Activated B cell treated with CpG ODN at 0.5 μM for 24 hours (primary cell): ENCODE results near the gene COA5. TPM values are rescaled to one million over a fixed set of nuclear protein-coding genes. Genes with fewer than 3 reads are reported as not detected.

Experiments used
- ATAC-seq: fragments of 200-7000 bp; cut with Tn5 transposase; one replicate; pipeline ENCODE4 v1.10.0; 2021; ENCODE audit warnings: low read depth, mild to moderate bottlenecking, moderate library complexity
- CTCF ChIA-PET: fragments of 350-600 bp; sonication (Branson Sonifier 250); formaldehyde crosslinking; loops from one replicate; lab custom pipeline; 2021; ENCODE audit warnings: antibody characterized with exemption; lab: Charles Lee
- POLR2A ChIA-PET: fragments of 350-600 bp; sonication (Branson Sonifier 250); formaldehyde crosslinking; loops from one replicate; lab custom pipeline; 2021; ENCODE audit warnings: antibody characterized with exemption; lab: Charles Lee
- DNase-seq: peaks from one replicate; pipeline ENCODE4 v3.0.0; 2022
- H3K27ac Mint-ChIP-seq: one replicate; pipeline ENCODE4 v1.8.0; 2020; ENCODE audit warnings: mixed read lengths
- H3K27me3 Mint-ChIP-seq: one replicate; pipeline ENCODE4 v1.8.0; 2021; ENCODE audit warnings: mixed read lengths
- H3K36me3 Mint-ChIP-seq: one replicate; pipeline ENCODE4 v1.8.0; 2021; ENCODE audit warnings: low read depth, mixed read lengths
- H3K4me1 Mint-ChIP-seq: one replicate; pipeline ENCODE4 v1.8.0; 2021; ENCODE audit warnings: mixed read lengths
- H3K4me3 Mint-ChIP-seq: one replicate; pipeline ENCODE4 v1.8.0; 2020; ENCODE audit warnings: mild to moderate bottlenecking, mixed read lengths
- H3K9me3 Mint-ChIP-seq: one replicate; pipeline ENCODE4 v1.8.0; 2020; ENCODE audit warnings: mixed read lengths
- intact Hi-C: fragments of 100-400 bp; cut with micrococcal nuclease; formaldehyde crosslinking; loops from one replicate; pipeline ENCODE4 v1.15.1; 2024
- total RNA-seq: library from RNA; stranded (reverse); gene quantifications from 2 replicates; pipeline ENCODE4 v1.2.3, GENCODE V29; 2022
- TF ChIP-seq, protein P1 (sequence below): fragments of 200-600 bp; IDR thresholded peaks from one replicate; pipeline ENCODE4 v1.8.0; 2022; ENCODE audit warnings: antibody characterized with exemption, mild to moderate bottlenecking

The COA5 gene
- total RNA-seq, result 31.5 and 37.6 TPM in 2 replicates

- H3K27me3 Mint-ChIP-seq, result no peaks in the 10 kb centered on the region
- H3K27ac Mint-ChIP-seq, result peak within 1 kb of the TSS; percentile 86
- H3K4me1 Mint-ChIP-seq, result peaks cover 55% of the 10 kb centered on the region
- ATAC-seq (peak; percentile 91), DNase-seq (peak; percentile 88)
- peaks cover 56% of the 10 kb centered on the region for H3K36me3 Mint-ChIP-seq
- no peaks in the 10 kb centered on the region for H3K9me3 Mint-ChIP-seq
- POLR2A ChIA-PET, result interaction anchor here (0.6 to 1.5 kb wide), 9 partner anchors 9 to 728 kb away, joined by 3 to 8 read pairs (median 3); partner anchors contain the start of genes EIF5B, MGAT4A and TXNDC9
- intact Hi-C loops, result loop anchor here (1.0 to 2.0 kb wide), 4 partner anchors 52 to 728 kb away; partner anchors contain the start of genes EIF5B, MITD1, MRPL30 and TXNDC9
- peak within 1 kb of the TSS; percentile 93 for H3K4me3 Mint-ChIP-seq
- TF ChIP-seq, protein P1, sequence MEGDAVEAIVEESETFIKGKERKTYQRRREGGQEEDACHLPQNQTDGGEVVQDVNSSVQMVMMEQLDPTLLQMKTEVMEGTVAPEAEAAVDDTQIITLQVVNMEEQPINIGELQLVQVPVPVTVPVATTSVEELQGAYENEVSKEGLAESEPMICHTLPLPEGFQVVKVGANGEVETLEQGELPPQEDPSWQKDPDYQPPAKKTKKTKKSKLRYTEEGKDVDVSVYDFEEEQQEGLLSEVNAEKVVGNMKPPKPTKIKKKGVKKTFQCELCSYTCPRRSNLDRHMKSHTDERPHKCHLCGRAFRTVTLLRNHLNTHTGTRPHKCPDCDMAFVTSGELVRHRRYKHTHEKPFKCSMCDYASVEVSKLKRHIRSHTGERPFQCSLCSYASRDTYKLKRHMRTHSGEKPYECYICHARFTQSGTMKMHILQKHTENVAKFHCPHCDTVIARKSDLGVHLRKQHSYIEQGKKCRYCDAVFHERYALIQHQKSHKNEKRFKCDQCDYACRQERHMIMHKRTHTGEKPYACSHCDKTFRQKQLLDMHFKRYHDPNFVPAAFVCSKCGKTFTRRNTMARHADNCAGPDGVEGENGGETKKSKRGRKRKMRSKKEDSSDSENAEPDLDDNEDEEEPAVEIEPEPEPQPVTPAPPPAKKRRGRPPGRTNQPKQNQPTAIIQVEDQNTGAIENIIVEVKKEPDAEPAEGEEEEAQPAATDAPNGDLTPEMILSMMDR, result no peak
- CTCF ChIA-PET, result interaction anchor here (0.8 kb wide), 1 partner anchor 41 kb away, joined by 3 read pairs; no protein-coding TSS in a partner anchor
These were observed at the start of gene COA5, which contains the start of gene UNC50 for GRCh38 chr2:98608116-98608961. Gene COA5 (minus strand): TSS chr2:98608512. CDS start chr2:98608405, 107 bp downstream. Gene UNC50 (plus strand): TSS chr2:98608589. CDS start chr2:98609760, 1,171 bp downstream.

GRCh38 chr2:98656800-98657199 lies 48.5 kb upstream of the COA5 start:
- ChIA-PET CTCF (no interaction called here), POLR2A (no interaction called here)
- TF ChIP-seq, protein P1, result no peak
- Mint-ChIP-seq H3K9me3 (peaks cover 9% of the 10 kb centered on the region), H3K36me3 (peaks cover 22% of the 10 kb centered on the region), H3K27ac (no peak overlapping the region), H3K27me3 (no peaks in the 10 kb centered on the region), H3K4me1 (peaks cover 23% of the 10 kb centered on the region), H3K4me3 (no peak overlapping the region)
- intact Hi-C loops, result no loop called here
- DNase-seq (no peak), ATAC-seq (no peak)

GRCh38 chr2:98654699-98655495 lies 46.6 kb upstream of the COA5 start:
- no peak overlapping the region for H3K4me3 Mint-ChIP-seq
- peaks cover 9% of the 10 kb centered on the region for H3K36me3 Mint-ChIP-seq
- peaks cover 26% of the 10 kb centered on the region for H3K4me1 Mint-ChIP-seq
- peak overlapping the region; percentile 38 for H3K27ac Mint-ChIP-seq
- ChIA-PET CTCF (no interaction called here), POLR2A (no interaction called here)
- TF ChIP-seq, protein P1, result no peak
- DNase-seq (no peak), ATAC-seq (peak; percentile 62)
- H3K27me3 Mint-ChIP-seq, result no peaks in the 10 kb centered on the region
- intact Hi-C loops, result no loop called here
- H3K9me3 Mint-ChIP-seq, result no peaks in the 10 kb centered on the region

GRCh38 chr2:98650998-98651397 lies 42.7 kb upstream of the COA5 start:
- ChIA-PET POLR2A (no interaction called here), CTCF (no interaction called here)
- Mint-ChIP-seq H3K27ac (no peak overlapping the region), H3K36me3 (peaks cover 8% of the 10 kb centered on the region), H3K27me3 (no peaks in the 10 kb centered on the region), H3K4me3 (no peak overlapping the region), H3K9me3 (no peaks in the 10 kb centered on the region), H3K4me1 (peaks cover 32% of the 10 kb centered on the region)
- TF ChIP-seq, protein P1, result no peak
- DNase-seq (no peak), ATAC-seq (no peak)
- intact Hi-C loops, result no loop called here
